Esophagus squamous epithelium (tissue), 5 donors: ENCODE measurements around the gene CHDH. TPM values are rescaled to one million over a fixed set of nuclear protein-coding genes. Genes with fewer than 3 reads are reported as not detected.

Source experiments
- DNase-seq: peaks from one replicate; lab custom pipeline; 2025; lab: John Stamatoyannopoulos, UW
- H3K27ac ChIP-seq, 4 donors: fragments of 200-600 bp; sonication (generic); one replicate each; pipeline ENCODE4 v1.5.1; 2016 to 2019; ENCODE audit warnings: mild to moderate bottlenecking in 1 of 4
- H3K27me3 ChIP-seq, 4 donors: fragments of 200-600 bp; sonication (generic); 1 replicate in 3 of 4; 2 replicates in 1 of 4; pipeline versions ENCODE4 v1.5.1 to v1.6.0; 2017 to 2021; ENCODE audit warnings: antibody characterized with exemption in 1 of 4
- H3K36me3 ChIP-seq, 3 donors: fragments of 200-600 bp; sonication (generic); one replicate each; pipeline ENCODE4 v1.5.1; 2016 to 2019
- H3K4me1 ChIP-seq, 3 donors: fragments of 200-600 bp; sonication (generic); one replicate each; pipeline ENCODE4 v1.5.1; 2017 to 2019
- H3K4me3 ChIP-seq, 4 donors: fragments of 200-600 bp; sonication (generic); 1 replicate in 3 of 4; 2 replicates in 1 of 4; pipeline ENCODE4 v1.5.1; 2016 to 2019; ENCODE audit warnings: mild to moderate bottlenecking in 2 of 4, moderate library complexity in 1 of 4
- H3K9me3 ChIP-seq, 3 donors: fragments of 200-600 bp; sonication (generic); one replicate each; pipeline ENCODE4 v1.5.1; 2016 to 2019
- CTCF ChIP-seq, 6 experiments: fragments of 450-650 bp in 4 of 6; fragments of 200-600 bp in 2 of 6; sonication (generic) in 2 of 6; IDR thresholded peaks; one replicate each; pipeline ENCODE4 v1.5.1; 2016 to 2019; ENCODE audit warnings: antibody characterized with exemption in 6 of 6, mild to moderate bottlenecking in 4 of 6, moderate library complexity in 4 of 6
- POLR2A ChIP-seq, 4 donors: fragments of 450-650 bp; IDR thresholded peaks; one replicate each; pipeline ENCODE4 v1.6.1; 2017; ENCODE audit warnings: antibody characterized with exemption in 4 of 4, mild to moderate bottlenecking in 4 of 4, moderate library complexity in 3 of 4
- WGBS, 2 donors: methylation state at CpG; one replicate each; pipeline ENCODE4 v1.1.5; 2018; 5-methylcytosine and 5-hydroxymethylcytosine counted together
- intact Hi-C: fragments of 100-400 bp; cut with DNase I; formaldehyde crosslinking; loops from one replicate; pipeline ENCODE4 v1.15.0; 2022
- total RNA-seq, 4 donors: library from RNA; depleted of rRNA; stranded (reverse); fragments of >200 nt; gene quantifications; one replicate each; pipeline ENCODE4 v1.1.0, GENCODE V29; 2016
- donor health status: DM: yes; HTN: yes; CAD: no.

CHDH gene
- total RNA-seq, 4 donors from 2014 or later: 0.92 to 2.1 (median 1.2) TPM

GRCh38 chr3:53862241-53862640, 16.0 kb upstream of the CHDH start:
- intact Hi-C loops: no loop called here
- Histone ChIP-seq H3K27ac (no peak overlapping the region), H3K27me3 (no peaks in the 10 kb centered on the region), H3K36me3 (peaks cover under 1 to 87% (median 16%) of the 10 kb centered on the region in 3 donors), H3K9me3 (no peaks in the 10 kb centered on the region), H3K4me3 (no peak overlapping the region), H3K4me1 (no peaks in the 10 kb centered on the region)
- 88 to 93% methylated on average over 3 of the region's 3 CpGs for WGBS, 2 donors
- DNase-seq: no peak
- TF ChIP-seq POLR2A (IDR thresholded peaks at IDR 0.05) (no peak), CTCF (IDR thresholded peaks at IDR 0.05) (no peak)

DNA sequence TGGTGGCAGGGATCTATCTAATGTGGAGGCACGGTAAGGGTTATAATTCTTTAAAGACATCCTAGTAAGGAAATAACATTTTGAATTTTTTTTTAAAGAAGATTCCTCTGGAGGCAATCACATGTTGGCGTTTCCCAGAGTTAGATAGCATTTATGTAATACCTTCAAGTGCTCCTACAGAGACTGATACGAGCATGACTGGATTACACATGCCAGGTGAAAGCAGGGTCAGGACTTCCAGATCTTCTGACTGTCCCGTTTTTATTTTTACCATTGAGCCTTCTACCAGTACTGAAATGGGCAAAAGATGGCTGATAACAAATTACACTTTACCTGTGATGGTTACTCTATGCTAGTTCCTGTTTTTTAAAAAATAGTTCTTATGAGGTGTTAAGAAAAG, 14.0 kb upstream of the CHDH start:
- TF ChIP-seq CTCF (IDR thresholded peaks at IDR 0.05): no peak
- no peak for TF ChIP-seq POLR2A (IDR thresholded peaks at IDR 0.05)
- H3K27ac ChIP-seq: no peak overlapping the region
- H3K9me3 ChIP-seq: no peaks in the 10 kb centered on the region
- 75 to 81% methylated on average over 4 of the region's 4 CpGs for WGBS, 2 donors
- H3K4me1 ChIP-seq: no peaks in the 10 kb centered on the region
- peaks cover 0 to 67% (median 15%) of the 10 kb centered on the region in 3 donors for H3K36me3 ChIP-seq
- no peak for DNase-seq
- intact Hi-C loops: no loop called here
- no peaks in the 10 kb centered on the region for H3K27me3 ChIP-seq
- no peak overlapping the region for H3K4me3 ChIP-seq

DNA sequence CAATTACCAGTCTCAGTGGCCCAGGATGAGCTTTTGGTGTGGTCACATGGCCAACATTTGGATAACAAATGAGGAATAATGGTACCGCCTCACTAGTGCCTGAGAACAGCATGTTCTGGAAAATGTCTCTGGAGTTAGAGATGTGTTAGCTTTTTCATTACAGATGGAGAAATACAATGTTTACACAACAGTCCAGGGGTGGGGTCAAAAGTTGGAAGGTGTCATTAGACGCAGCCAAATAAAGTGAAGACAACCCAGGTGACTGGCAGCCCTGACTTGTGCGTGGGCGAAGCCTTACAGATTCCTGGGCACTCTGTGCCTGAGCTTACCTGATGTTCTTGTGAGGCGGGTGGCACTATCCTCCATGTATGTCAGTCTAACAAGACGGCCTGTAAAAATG, 13.0 kb upstream of the CHDH start:
- no peak overlapping the region for H3K27ac ChIP-seq
- WGBS, 2 donors: 97 to 98% methylated on average over 6 of the region's 6 CpGs
- H3K4me1 ChIP-seq: no peaks in the 10 kb centered on the region
- H3K27me3 ChIP-seq: no peaks in the 10 kb centered on the region
- no peaks in the 10 kb centered on the region for H3K9me3 ChIP-seq
- no peak for DNase-seq
- intact Hi-C loops: no loop called here
- no peak overlapping the region for H3K4me3 ChIP-seq
- peaks cover 0 to 57% (median 6%) of the 10 kb centered on the region in 3 donors for H3K36me3 ChIP-seq
- TF ChIP-seq CTCF (IDR thresholded peaks at IDR 0.05): no peak
- no peak for TF ChIP-seq POLR2A (IDR thresholded peaks at IDR 0.05)

- Histone ChIP-seq H3K27me3 (no peaks in the 10 kb centered on the region), H3K4me3 (no peak overlapping the region), H3K9me3 (no peaks in the 10 kb centered on the region), H3K36me3 (peaks cover 0 to 47% (median 0%) of the 10 kb centered on the region in 3 donors), H3K4me1 (no peaks in the 10 kb centered on the region), H3K27ac (no peak overlapping the region)
- no peak for TF ChIP-seq CTCF (IDR thresholded peaks at IDR 0.05)
- TF ChIP-seq POLR2A (IDR thresholded peaks at IDR 0.05): no peak
- no peak for DNase-seq
- intact Hi-C loops: no loop called here
- 77 to 85% methylated on average over 6 to 7 of the region's 7 CpGs for WGBS, 2 donors
Measured at GRCh38 chr3:53858096-53858741, 12.0 kb upstream of the CHDH start.

- Histone ChIP-seq H3K9me3 (no peaks in the 10 kb centered on the region), H3K4me3 (no peak overlapping the region), H3K4me1 (no peaks in the 10 kb centered on the region), H3K27me3 (peaks cover 0 to 4% (median 0%) of the 10 kb centered on the region in 4 donors), H3K36me3 (peaks cover 0 to 35% (median 0%) of the 10 kb centered on the region in 3 donors), H3K27ac (no peak overlapping the region)
- 77 to 91% methylated on average over 7 of the region's 7 CpGs for WGBS, 2 donors
- TF ChIP-seq CTCF (IDR thresholded peaks at IDR 0.05): no peak
- TF ChIP-seq POLR2A (IDR thresholded peaks at IDR 0.05): no peak
- DNase-seq: no peak
- intact Hi-C loops: no loop called here
Measured at GRCh38 chr3:53856964-53857363, 10.7 kb upstream of the CHDH start.
